Nephron (organoid): ENCODE results near the gene CNOT3.

Source experiments
- H3K27ac Mint-ChIP-seq, 3 experiments: 2 replicates each; pipeline ENCODE4 v1.8.0; 2020; ENCODE audit warnings: mixed read lengths in 3 of 3, mild to moderate bottlenecking in 2 of 3, moderate library complexity in 1 of 3
- H3K27me3 Mint-ChIP-seq: 2 replicates; pipeline ENCODE4 v1.8.0; 2021; ENCODE audit warnings: low read depth, mild to moderate bottlenecking, moderate library complexity, mixed read lengths
- H3K36me3 Mint-ChIP-seq: 2 replicates; pipeline ENCODE4 v1.8.0; 2020; ENCODE audit warnings: low read depth, mixed read lengths
- H3K4me1 Mint-ChIP-seq: 2 replicates; pipeline ENCODE4 v1.8.0; 2020; ENCODE audit warnings: mixed read lengths
- H3K4me3 Mint-ChIP-seq, 3 experiments: 2 replicates each; pipeline ENCODE4 v1.8.0; 2020; ENCODE audit warnings: mild to moderate bottlenecking in 3 of 3, mixed read lengths in 3 of 3, moderate library complexity in 2 of 3
- H3K9me3 Mint-ChIP-seq: 2 replicates; pipeline ENCODE4 v1.8.0; 2020; ENCODE audit warnings: mixed read lengths
- TF ChIP-seq, protein P1 (sequence below), 3 experiments: fragments of 200-600 bp; sonication (generic); IDR thresholded peaks; one replicate each; pipeline ENCODE4 v1.5.0; 2021; ENCODE audit warnings: antibody characterized with exemption in 3 of 3; ENCODE audit not compliant: unreplicated experiment in 3 of 3

CNOT3 gene

DNA sequence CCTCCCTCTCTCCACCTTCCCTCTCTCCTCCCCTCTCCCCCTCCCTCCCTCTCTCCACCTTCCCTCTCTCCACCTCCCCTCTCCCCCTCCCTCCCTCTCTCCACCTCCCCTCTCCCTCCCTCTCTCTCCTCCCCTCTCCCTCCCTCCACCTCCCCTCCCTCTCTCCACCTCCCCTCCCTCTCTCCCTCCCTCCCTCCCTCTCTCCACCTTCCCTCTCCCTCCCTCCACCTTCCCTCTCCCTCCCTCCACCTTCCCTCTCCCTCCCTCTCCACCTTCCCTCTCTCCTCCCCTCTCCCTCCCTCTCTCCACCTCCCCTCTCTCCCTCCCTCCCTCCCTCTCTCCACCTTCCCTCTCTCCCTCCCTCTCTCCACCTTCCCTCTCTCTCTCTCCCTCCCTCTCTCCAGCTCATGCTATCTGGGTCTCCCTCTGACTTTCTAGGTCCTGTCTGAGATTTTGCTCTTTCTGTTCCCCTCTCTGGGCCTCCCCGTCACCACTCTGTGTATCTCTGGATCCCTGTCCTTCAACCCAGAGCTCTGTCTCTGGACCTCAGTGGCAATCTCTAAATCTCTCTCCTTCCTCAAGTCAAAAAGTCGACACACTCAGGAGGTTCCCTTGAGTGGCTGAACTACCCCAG is 3.5 kb upstream of the CNOT3 start:
- H3K36me3 Mint-ChIP-seq, result peaks cover 4% of the 10 kb centered on the region
- no peaks in the 10 kb centered on the region for H3K9me3 Mint-ChIP-seq
- H3K27me3 Mint-ChIP-seq, result no peaks in the 10 kb centered on the region
- H3K27ac Mint-ChIP-seq, result no peak overlapping the region
- H3K4me1 Mint-ChIP-seq, result peaks cover 15% of the 10 kb centered on the region
- TF ChIP-seq, protein P1, sequence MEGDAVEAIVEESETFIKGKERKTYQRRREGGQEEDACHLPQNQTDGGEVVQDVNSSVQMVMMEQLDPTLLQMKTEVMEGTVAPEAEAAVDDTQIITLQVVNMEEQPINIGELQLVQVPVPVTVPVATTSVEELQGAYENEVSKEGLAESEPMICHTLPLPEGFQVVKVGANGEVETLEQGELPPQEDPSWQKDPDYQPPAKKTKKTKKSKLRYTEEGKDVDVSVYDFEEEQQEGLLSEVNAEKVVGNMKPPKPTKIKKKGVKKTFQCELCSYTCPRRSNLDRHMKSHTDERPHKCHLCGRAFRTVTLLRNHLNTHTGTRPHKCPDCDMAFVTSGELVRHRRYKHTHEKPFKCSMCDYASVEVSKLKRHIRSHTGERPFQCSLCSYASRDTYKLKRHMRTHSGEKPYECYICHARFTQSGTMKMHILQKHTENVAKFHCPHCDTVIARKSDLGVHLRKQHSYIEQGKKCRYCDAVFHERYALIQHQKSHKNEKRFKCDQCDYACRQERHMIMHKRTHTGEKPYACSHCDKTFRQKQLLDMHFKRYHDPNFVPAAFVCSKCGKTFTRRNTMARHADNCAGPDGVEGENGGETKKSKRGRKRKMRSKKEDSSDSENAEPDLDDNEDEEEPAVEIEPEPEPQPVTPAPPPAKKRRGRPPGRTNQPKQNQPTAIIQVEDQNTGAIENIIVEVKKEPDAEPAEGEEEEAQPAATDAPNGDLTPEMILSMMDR (IDR thresholded peaks at IDR 0.05; ENCODE audit: unreplicated experiment in 3 of 3), result no peak
- H3K4me3 Mint-ChIP-seq, result no peak overlapping the region

DNA sequence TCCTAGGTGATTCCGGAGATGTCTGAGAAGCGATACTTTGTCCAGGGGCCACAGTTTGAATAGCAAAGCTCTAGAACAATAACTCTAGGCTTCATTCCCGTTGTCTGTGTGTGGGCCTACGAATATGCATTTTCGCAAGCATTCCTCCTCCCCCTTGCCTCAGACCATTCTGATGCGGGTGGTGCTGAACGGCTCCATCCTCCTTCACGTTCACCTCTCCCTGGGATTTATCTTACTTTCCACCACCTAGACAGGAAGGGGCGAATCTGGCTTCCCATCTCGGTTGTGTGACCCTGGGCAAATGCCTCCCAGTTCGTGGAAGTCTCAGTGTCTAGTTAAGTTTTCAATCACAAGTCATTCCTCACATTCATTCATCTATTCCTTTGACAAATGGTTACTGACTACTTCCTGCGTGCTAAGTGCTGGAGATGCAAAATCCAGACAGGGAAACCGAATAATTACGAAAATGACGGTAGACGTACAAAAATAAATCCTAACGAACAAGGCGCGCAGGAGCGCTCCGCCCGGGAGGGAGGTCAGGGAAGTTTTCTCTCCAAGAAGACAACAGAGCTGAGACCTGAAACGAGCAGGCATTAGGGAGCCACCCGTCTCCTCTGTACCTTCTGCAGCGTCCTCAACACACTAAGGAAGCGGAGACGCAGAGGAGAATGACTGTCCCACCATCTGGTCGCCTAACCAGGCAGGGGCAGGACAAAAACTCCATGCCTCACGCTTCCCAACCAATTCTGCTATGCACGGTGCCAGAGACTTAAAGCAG is 1.3 kb upstream of the CNOT3 start:
- H3K36me3 Mint-ChIP-seq, result peaks cover 11% of the 10 kb centered on the region
- peak overlapping the region; percentile 37 to 79 (median 75) for H3K27ac Mint-ChIP-seq
- no peaks in the 10 kb centered on the region for H3K9me3 Mint-ChIP-seq
- H3K27me3 Mint-ChIP-seq, result no peaks in the 10 kb centered on the region
- H3K4me1 Mint-ChIP-seq, result peaks cover 33% of the 10 kb centered on the region
- H3K4me3 Mint-ChIP-seq, result peak overlapping the region; percentile 85 to 88 (median 87)
- TF ChIP-seq, protein P1 (IDR thresholded peaks at IDR 0.05; ENCODE audit: unreplicated experiment in 3 of 3), result no peak

DNA sequence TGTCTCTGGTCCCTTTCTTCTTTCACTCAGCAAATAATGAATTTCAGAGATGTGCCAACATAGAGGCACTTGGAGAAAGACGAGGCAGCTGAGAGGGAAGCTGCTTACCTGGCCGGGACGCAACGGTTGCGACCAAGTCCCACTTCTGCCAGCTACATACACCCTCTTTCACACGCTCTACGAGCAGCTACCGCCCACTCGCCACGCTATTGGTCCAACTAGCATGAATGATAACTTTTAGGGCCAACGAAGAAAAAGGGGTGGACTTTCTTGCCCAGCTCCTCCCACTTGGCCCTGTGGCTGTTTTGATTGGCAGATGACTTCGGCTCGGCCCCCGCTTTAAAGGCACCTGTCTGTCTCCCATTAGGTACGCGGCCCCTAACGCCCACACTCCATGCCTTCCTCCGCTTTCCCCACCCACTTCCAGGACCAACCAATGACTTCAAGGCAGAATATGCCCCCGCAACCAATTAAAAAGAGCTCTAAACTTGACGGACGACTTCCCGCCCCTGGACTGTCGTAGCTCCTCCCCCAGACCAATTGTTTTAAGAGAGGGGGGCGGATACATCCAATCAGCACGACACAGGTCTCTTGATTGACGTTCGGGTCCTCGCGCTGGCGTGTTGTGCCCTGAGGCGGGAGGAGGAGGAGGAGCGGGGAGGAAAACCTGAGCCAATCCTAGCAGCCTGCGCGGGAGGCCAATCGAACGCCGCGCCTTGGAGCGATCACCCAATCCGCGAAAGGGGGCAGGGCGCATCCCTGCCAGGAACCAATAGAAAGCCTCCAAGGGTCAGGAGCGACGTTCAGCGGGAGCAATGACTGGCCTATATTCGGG is 481 bp upstream of the CNOT3 start:
- Mint-ChIP-seq H3K4me3 (peak overlapping the region; percentile 85 to 88 (median 87)), H3K9me3 (no peaks in the 10 kb centered on the region), H3K4me1 (peaks cover 37% of the 10 kb centered on the region), H3K27ac (peak overlapping the region; percentile 37 to 86 (median 75)), H3K36me3 (peaks cover 14% of the 10 kb centered on the region), H3K27me3 (no peaks in the 10 kb centered on the region)
- TF ChIP-seq, protein P1 (IDR thresholded peaks at IDR 0.05; ENCODE audit: unreplicated experiment in 3 of 3), result no peak

DNA sequence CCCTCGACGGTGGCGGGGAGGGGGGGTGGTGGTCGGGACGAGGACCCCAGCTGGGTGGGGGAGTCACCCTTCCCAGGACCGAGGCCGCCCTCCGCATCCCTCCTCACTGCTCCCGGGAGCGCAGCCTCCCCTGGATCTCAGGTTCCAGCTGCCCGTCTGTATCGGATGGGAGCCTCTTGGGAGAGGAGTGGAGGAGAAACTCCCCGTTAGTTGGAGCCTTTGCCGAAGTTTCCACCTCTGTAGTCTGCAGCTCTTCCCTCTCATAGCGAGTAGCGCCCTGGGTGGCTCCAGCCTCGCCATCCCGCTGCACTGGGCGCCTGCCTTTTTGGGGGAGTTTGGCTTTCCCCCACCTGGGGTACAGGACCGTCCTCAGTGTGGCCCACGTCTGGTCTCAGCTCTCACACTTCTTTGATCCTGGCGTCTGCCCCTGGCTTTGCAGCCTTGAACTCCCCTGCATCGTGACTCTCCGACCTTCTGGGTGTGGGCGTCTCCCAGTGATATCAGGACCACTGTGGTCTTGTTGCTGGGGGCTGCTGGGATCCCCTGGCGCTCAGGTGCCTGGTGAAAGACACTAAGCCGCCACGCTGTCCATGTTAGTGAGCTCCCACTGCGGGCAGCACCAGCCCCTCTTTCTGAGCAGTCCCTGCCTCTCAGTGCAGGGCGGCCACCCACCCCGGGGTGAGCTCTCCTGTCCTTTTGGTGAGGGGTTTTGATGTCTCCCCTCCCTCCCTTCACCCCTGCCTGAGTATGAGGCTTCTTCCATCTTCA is 1.1 kb downstream of the CNOT3 start:
- Mint-ChIP-seq H3K9me3 (no peaks in the 10 kb centered on the region), H3K27me3 (no peaks in the 10 kb centered on the region), H3K36me3 (peaks cover 30% of the 10 kb centered on the region), H3K27ac (peak overlapping the region; percentile 86 to 93 (median 89)), H3K4me3 (peak overlapping the region; percentile 85 to 93 (median 91)), H3K4me1 (peaks cover 39% of the 10 kb centered on the region)
- TF ChIP-seq, protein P1 (IDR thresholded peaks at IDR 0.05; ENCODE audit: unreplicated experiment in 3 of 3), result no peak

DNA sequence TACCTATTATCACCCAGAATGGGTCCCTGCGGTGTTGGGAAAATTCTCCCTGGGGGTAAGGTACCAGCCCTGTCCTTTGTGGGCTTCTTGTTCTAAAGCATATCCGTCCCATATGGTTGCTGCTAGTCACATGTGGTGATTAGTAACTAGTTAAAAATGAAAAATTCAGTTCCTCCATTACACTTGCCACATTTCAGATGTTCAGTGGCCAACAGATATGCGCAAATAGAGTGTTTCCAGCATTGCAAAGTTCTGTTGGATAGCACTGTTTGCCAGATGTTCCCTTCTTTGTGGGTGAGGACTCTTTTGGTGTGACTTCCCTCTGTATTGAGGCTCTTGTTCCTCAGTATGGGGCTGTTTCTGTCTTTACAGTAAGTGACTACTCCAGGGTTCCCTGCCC is 3.8 kb downstream of the CNOT3 start:
- H3K27ac Mint-ChIP-seq, result no peak overlapping the region
- H3K9me3 Mint-ChIP-seq, result no peaks in the 10 kb centered on the region
- no peaks in the 10 kb centered on the region for H3K27me3 Mint-ChIP-seq
- TF ChIP-seq, protein P1 (IDR thresholded peaks at IDR 0.05; ENCODE audit: unreplicated experiment in 3 of 3), result no peak
- peaks cover 45% of the 10 kb centered on the region for H3K36me3 Mint-ChIP-seq
- H3K4me3 Mint-ChIP-seq, result peak overlapping the region; percentile 50 to 85 (median 80)
- H3K4me1 Mint-ChIP-seq, result peaks cover 33% of the 10 kb centered on the region
